D721Med (cell line): ENCODE data around the gene C1orf35.

Experiments used
- DNase-seq: peaks from one replicate; pipeline ENCODE4 v3.0.0; 2011; ENCODE audit warnings: low spot score; ENCODE audit not compliant: insufficient read length
- FAIRE-seq: peaks from 2 replicates; lab custom pipeline; 2011; peaks lifted over from hg19 to GRCh38; lab: Jason Lieb, UNC
- TF ChIP-seq, protein P1 (sequence below): IDR thresholded peaks from 2 replicates; pipeline ENCODE4 v1.5.1; 2012; ENCODE audit warnings: mild to moderate bottlenecking, control low read depth; ENCODE audit not compliant: insufficient read depth; ENCODE audit errors: missing control alignments

Gene C1orf35

DNA sequence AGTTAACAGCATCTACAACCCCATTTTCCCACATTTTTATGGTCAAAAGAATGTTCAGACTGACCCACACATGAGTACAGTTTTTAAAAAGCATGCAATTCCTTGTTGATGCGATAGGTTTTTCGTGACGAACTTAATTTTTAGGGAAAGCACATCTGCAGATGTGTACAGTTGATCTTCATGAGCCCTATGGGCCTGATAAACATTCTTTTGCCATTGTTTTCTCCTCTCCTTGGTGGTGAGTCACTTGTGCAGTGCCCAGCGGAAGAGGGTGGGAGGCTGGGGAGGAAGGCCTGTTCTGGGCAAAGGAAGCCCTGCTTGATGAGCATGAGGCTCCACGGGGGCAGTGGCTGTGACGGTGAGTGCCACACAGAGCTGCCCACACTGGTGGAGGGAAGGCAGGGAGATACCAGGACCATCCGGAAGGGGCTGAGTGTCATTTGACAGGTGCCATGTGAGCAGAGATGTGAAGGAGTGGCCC lies 15.3 kb downstream of the C1orf35 start:
- DNase-seq (no peak), FAIRE-seq (no peak)
- TF ChIP-seq, protein P1, sequence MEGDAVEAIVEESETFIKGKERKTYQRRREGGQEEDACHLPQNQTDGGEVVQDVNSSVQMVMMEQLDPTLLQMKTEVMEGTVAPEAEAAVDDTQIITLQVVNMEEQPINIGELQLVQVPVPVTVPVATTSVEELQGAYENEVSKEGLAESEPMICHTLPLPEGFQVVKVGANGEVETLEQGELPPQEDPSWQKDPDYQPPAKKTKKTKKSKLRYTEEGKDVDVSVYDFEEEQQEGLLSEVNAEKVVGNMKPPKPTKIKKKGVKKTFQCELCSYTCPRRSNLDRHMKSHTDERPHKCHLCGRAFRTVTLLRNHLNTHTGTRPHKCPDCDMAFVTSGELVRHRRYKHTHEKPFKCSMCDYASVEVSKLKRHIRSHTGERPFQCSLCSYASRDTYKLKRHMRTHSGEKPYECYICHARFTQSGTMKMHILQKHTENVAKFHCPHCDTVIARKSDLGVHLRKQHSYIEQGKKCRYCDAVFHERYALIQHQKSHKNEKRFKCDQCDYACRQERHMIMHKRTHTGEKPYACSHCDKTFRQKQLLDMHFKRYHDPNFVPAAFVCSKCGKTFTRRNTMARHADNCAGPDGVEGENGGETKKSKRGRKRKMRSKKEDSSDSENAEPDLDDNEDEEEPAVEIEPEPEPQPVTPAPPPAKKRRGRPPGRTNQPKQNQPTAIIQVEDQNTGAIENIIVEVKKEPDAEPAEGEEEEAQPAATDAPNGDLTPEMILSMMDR: no peak

- DNase-seq (peak; percentile 90), FAIRE-seq (no peak)
- TF ChIP-seq, protein P1: no peak
Observed at GRCh38 chr1:228085287-228085951, 17.7 kb downstream of the C1orf35 start.

DNA sequence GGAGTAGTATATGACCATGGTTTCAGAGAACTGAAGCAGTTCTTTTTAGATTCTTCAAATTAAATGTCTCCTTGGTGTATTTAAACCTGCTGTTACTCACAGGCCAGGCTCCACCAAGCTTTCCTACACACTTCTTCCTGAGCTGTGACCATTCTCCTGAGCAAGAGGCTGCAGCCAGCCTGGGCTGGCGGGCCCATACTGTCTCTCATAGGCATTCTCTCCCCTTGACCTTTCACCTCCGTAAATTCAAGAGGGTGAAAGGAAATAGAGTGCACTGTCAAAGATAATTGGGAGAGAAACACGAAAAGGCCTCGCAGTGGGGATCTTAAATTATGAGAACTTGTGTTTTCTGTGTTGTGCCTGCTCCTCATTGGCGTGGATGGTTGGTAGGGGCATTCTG lies 18.3 kb downstream of the C1orf35 start:
- TF ChIP-seq, protein P1: no peak
- FAIRE-seq (no peak), DNase-seq (no peak)

GRCh38 chr1:228084325-228084724 lies 18.8 kb downstream of the C1orf35 start:
- TF ChIP-seq, protein P1: no peak
- no peak for DNase-seq
- FAIRE-seq: no peak

- TF ChIP-seq, protein P1: no peak
- FAIRE-seq (no peak), DNase-seq (no peak)
Observed at GRCh38 chr1:228083871-228084278, 19.2 kb downstream of the C1orf35 start.

DNA sequence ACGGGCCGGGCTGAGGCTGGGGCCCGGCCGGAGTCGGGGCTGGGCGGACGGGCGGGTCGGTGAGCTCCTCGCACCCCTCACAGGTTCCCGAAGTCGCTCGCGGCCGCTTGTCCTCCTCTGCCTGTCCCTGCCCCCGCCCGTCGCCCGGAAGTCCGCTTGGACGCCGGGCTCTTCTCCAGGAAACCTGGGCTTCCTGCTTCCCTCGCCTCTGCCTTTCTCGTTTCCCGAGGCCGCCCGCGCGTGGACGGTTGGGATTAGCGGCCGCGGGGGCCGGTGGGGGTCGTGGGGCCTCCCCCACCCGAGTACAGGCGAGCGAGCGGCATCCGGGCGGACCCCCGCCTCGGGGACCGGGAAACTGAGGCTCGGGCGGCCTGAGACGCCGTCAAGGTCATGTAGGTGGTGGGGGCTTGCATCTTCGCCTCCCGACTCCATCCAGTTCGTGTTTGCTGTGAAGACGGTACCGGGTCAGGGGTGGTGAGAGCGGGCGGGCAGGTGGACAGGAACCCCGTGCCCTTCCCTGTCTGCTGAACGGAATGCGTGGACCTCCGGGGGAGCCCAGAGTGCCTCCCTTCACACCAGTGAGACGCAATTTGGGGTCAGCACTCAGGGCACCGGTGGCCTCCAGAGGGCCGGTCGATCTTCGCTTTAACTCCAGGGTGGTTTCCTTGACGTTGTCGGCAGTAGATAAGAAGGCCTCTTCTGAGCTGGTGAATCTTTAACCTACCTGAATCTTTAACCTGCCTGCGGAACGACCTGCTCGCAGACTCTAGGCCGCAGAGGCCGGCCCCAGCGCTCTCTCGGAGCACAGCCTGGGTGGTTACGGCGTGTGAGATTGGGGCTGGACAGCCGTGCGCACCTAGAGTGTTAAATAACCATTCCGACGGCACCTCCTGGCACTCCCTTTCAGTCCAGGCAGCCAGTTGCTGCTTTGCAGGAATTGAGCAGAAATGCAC lies 19.9 kb downstream of the C1orf35 start:
- no peak for DNase-seq
- no peak for FAIRE-seq
- TF ChIP-seq, protein P1: no peak
